Thoracic aorta (tissue), 2 donors: ENCODE data around the gene ELOVL5. TPM values are rescaled to one million over a fixed set of nuclear protein-coding genes. Genes with fewer than 3 reads are reported as not detected.
A peak's percentile ranks its signal among the peaks of the same experiment; 100 is the strongest.
"Not testable (repeated sequence)": the region's sequence is repeated elsewhere in the genome, so short reads cannot be mapped to it uniquely, and the experiment has no call there.

Experiments
- ATAC-seq: fragments of 150-250 bp; one replicate; pipeline ENCODE4 v1.8.0; 2017; ENCODE audit warnings: low read depth; ENCODE audit not compliant: insufficient number of reproducible peaks, low FRiP score
- DNase-seq: peaks from one replicate; pipeline ENCODE4 v3.0.0-alpha.2; 2020; ENCODE audit warnings: low spot score
- H3K27ac ChIP-seq, 2 donors: fragments of 200-600 bp; sonication (generic); 1 replicate in 1 of 2; 2 replicates in 1 of 2; pipeline ENCODE4 v1.5.1; 2016; ENCODE audit warnings: mild to moderate bottlenecking in 2 of 2, moderate library complexity in 2 of 2
- H3K27me3 ChIP-seq: fragments of 200-600 bp; sonication (generic); replicated peaks from 2 replicates; pipeline ENCODE4 v1.6.0; 2016; ENCODE audit warnings: mild to moderate bottlenecking; ENCODE audit not compliant: insufficient read depth
- H3K36me3 ChIP-seq: fragments of 200-600 bp; sonication (generic); one replicate; pipeline ENCODE4 v1.5.1; 2016
- H3K4me1 ChIP-seq, 2 donors: fragments of 200-600 bp; sonication (generic); 1 replicate in 1 of 2; 2 replicates in 1 of 2; pipeline versions ENCODE4 v1.5.1 to v1.6.0; 2016; ENCODE audit warnings: low read depth in 2 of 2, mild to moderate bottlenecking in 1 of 2; ENCODE audit not compliant: control insufficient read depth in 1 of 2
- H3K4me3 ChIP-seq: fragments of 200-600 bp; sonication (generic); 2 replicates; pipeline ENCODE4 v1.5.1; 2016; ENCODE audit warnings: mild to moderate bottlenecking
- H3K9me3 ChIP-seq: fragments of 200-600 bp; sonication (generic); 2 replicates; pipeline ENCODE4 v1.5.1; 2016
- total RNA-seq, 2 donors: library from RNA; depleted of rRNA; stranded (reverse); fragments of >200 nt; gene quantifications; one replicate each; pipeline versions ENCODE4 v1.1.0 to v1.2.3, GENCODE V29; 2016
- TF ChIP-seq, protein P1 (sequence below): fragments of 200-600 bp; sonication (generic); IDR thresholded peaks from one replicate; pipeline ENCODE4 v1.5.1; 2019; ENCODE audit warnings: antibody characterized with exemption

ELOVL5 gene
- total RNA-seq, 2 donors from 2014 or later: 61.1 to 86.8 TPM

DNA sequence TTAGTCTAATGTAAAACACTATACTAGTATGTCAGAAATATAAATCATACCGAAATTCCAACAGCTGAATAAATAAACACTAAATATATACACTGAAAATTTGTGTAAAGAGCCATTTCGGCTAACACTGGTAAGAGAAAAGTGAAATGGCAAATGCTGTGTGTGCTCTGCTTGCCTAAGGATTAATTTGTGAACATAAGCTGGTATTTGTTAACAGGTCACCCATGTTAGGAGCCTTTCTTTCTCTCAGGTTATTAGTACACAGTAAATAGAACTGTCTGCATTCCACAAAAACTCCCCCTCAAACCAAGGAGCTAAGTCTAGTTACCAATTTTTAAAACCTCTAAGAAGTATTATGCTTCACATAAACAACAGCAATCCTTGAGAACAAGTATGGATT, 27.0 kb downstream of the ELOVL5 start:
- Histone ChIP-seq H3K27me3 (no peaks in the 10 kb centered on the region), H3K9me3 (no peaks in the 10 kb centered on the region), H3K27ac (peak overlapping the region; percentile 10 to 47), H3K4me1 (peaks cover 28 to 52% of the 10 kb centered on the region in 2 donors), H3K4me3 (peak overlapping the region; percentile 4), H3K36me3 (no peaks in the 10 kb centered on the region)
- DNase-seq (no peak), ATAC-seq (no peak)
- TF ChIP-seq, protein P1, sequence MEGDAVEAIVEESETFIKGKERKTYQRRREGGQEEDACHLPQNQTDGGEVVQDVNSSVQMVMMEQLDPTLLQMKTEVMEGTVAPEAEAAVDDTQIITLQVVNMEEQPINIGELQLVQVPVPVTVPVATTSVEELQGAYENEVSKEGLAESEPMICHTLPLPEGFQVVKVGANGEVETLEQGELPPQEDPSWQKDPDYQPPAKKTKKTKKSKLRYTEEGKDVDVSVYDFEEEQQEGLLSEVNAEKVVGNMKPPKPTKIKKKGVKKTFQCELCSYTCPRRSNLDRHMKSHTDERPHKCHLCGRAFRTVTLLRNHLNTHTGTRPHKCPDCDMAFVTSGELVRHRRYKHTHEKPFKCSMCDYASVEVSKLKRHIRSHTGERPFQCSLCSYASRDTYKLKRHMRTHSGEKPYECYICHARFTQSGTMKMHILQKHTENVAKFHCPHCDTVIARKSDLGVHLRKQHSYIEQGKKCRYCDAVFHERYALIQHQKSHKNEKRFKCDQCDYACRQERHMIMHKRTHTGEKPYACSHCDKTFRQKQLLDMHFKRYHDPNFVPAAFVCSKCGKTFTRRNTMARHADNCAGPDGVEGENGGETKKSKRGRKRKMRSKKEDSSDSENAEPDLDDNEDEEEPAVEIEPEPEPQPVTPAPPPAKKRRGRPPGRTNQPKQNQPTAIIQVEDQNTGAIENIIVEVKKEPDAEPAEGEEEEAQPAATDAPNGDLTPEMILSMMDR: no peak

- Histone ChIP-seq H3K4me3 (no peak overlapping the region), H3K27ac (no peak overlapping the region), H3K27me3 (no peaks in the 10 kb centered on the region), H3K36me3 (no peaks in the 10 kb centered on the region), H3K9me3 (no peaks in the 10 kb centered on the region), H3K4me1 (peaks cover 22 to 48% of the 10 kb centered on the region in 2 donors)
- DNase-seq (no peak), ATAC-seq (no peak)
- TF ChIP-seq, protein P1: no peak
Observed at GRCh38 chr6:53320964-53321363, 27.8 kb downstream of the ELOVL5 start.

- no peak overlapping the region for H3K27ac ChIP-seq
- TF ChIP-seq, protein P1: no peak
- DNase-seq (no peak), ATAC-seq (no peak)
- H3K4me1 ChIP-seq: peaks cover 24 to 57% of the 10 kb centered on the region in 2 donors
- no peaks in the 10 kb centered on the region for H3K36me3 ChIP-seq
- H3K9me3 ChIP-seq: no peaks in the 10 kb centered on the region
- H3K4me3 ChIP-seq: no peak overlapping the region
- no peaks in the 10 kb centered on the region for H3K27me3 ChIP-seq
Observed at GRCh38 chr6:53318429-53318828, 30.3 kb downstream of the ELOVL5 start.

DNA sequence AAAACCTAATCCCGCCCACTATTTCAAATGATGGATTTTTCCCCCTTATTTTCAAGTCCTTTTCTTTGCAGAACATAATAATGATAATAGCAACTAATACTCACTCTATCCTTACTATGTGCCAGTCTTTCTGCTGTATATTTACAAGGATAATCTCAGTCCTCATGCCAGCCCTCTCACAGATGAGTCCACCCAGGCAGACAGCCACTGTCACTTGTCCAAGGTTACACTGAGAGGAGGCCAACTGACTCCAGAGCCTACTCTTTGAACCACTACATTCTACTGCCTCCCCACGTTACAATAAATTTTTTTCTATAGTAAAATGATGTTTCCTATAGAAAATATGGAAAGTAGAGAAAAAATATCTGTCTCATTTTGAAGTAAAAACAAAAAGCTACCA, 30.9 kb downstream of the ELOVL5 start:
- no peak overlapping the region for H3K4me3 ChIP-seq
- H3K27me3 ChIP-seq: no peaks in the 10 kb centered on the region
- no peak for DNase-seq
- H3K9me3 ChIP-seq: no peaks in the 10 kb centered on the region
- H3K4me1 ChIP-seq: peaks cover 23 to 51% of the 10 kb centered on the region in 2 donors
- TF ChIP-seq, protein P1: no peak
- ATAC-seq: no peak
- no peaks in the 10 kb centered on the region for H3K36me3 ChIP-seq
- H3K27ac ChIP-seq: no peak overlapping the region

DNA sequence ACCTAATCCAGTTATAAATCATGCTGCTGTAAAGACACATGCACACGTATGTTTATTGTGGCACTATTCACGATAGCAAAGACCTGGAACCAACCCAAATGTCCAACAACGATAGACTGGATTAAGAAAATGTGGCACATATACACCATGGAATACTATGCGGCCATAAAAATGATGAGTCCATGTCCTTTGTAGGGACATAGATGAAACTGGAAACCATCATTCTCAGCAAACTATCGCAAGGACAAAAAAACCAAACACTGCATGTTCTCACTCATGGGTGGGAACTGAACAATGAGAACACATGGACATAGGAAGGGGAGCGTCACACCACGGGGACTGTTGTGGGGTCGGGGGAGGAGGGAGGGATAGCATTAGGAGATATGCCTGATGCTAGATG, 31.5 kb downstream of the ELOVL5 start:
- H3K9me3 ChIP-seq, H3K27me3 ChIP-seq, ATAC-seq, H3K36me3 ChIP-seq, DNase-seq, H3K4me3 ChIP-seq, H3K27ac ChIP-seq: not testable (repeated sequence)
- peaks cover 17 to 46% of the 10 kb centered on the region in 2 donors for H3K4me1 ChIP-seq

DNA sequence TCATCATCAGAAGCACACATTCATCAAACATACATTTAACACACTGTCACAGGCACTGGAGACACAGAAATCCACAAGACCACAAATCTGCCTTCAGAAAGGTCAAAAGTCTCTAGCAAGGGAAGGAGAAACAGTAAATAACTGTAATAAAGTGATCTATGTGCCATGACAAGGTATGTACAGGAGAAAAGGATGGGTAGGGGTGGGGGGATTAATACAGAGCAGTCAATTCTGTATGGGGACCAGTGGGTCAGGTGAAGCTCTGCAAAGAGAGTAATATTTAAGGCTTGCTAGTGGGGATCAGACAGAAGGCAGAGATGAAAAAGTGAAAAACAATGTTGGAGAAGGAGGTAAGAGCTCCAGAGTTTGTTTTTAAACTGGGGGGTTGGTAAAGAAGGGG, 32.6 kb downstream of the ELOVL5 start:
- H3K4me1 ChIP-seq: peaks cover 8 to 38% of the 10 kb centered on the region in 2 donors
- ATAC-seq: no peak
- DNase-seq: no peak
- no peak overlapping the region for H3K4me3 ChIP-seq
- no peaks in the 10 kb centered on the region for H3K9me3 ChIP-seq
- TF ChIP-seq, protein P1: no peak
- H3K27ac ChIP-seq: no peak overlapping the region
- H3K27me3 ChIP-seq: no peaks in the 10 kb centered on the region
- H3K36me3 ChIP-seq: no peaks in the 10 kb centered on the region
